GM23248 (cell line): Measurements from ENCODE around the gene LYST. TPM values are rescaled to one million over a fixed set of nuclear protein-coding genes. Genes with fewer than 3 reads are reported as not detected.

ENCODE experiments used
- DNase-seq: peaks from one replicate; pipeline ENCODE4 v3.0.0-alpha.2; 2015
- H2AFZ ChIP-seq: fragments of 200-600 bp; sonication (generic); 2 replicates; pipeline ENCODE4 v1.6.1; 2016; ENCODE audit warnings: antibody characterized with exemption
- H3F3A ChIP-seq: fragments of 200-600 bp; sonication (generic); 2 replicates; pipeline ENCODE4 v1.6.1; 2016; ENCODE audit warnings: mild to moderate bottlenecking, antibody characterized with exemption, mixed run types; ENCODE audit not compliant: insufficient read depth
- H3K27ac ChIP-seq: fragments of 200-600 bp; sonication (generic); 2 replicates; pipeline ENCODE4 v1.5.1; 2016; ENCODE audit warnings: mild to moderate bottlenecking
- H3K27me3 ChIP-seq: fragments of 200-600 bp; sonication (generic); replicated peaks from 2 replicates; pipeline ENCODE4 v1.6.1; 2016; ENCODE audit warnings: mild to moderate bottlenecking; ENCODE audit not compliant: insufficient read depth
- H3K36me3 ChIP-seq: fragments of 200-600 bp; sonication (generic); 2 replicates; pipeline ENCODE4 v1.6.1; 2016; ENCODE audit warnings: low read depth, mild to moderate bottlenecking
- H3K4me1 ChIP-seq: fragments of 200-600 bp; sonication (generic); 2 replicates; pipeline ENCODE4 v1.6.1; 2016; ENCODE audit warnings: mild to moderate bottlenecking; ENCODE audit not compliant: insufficient read depth
- H3K4me2 ChIP-seq: fragments of 200-600 bp; sonication (generic); one replicate; pipeline ENCODE4 v1.6.1; 2016; ENCODE audit warnings: mild to moderate bottlenecking; ENCODE audit not compliant: unreplicated experiment
- H3K4me3 ChIP-seq: fragments of 200-600 bp; sonication (generic); 2 replicates; pipeline ENCODE4 v1.5.1; 2016; ENCODE audit warnings: mild to moderate bottlenecking
- H3K79me2 ChIP-seq: fragments of 200-600 bp; sonication (generic); 2 replicates; pipeline ENCODE4 v1.6.1; 2016; ENCODE audit warnings: mild to moderate bottlenecking; ENCODE audit not compliant: insufficient read depth
- H3K9ac ChIP-seq: fragments of 200-600 bp; sonication (generic); 2 replicates; pipeline ENCODE4 v1.6.1; 2016; ENCODE audit warnings: mild to moderate bottlenecking
- H3K9me2 ChIP-seq: fragments of 200-600 bp; sonication (generic); 2 replicates; pipeline ENCODE4 v1.6.1; 2016; ENCODE audit warnings: mixed run types, mild to moderate bottlenecking, moderate library complexity; ENCODE audit not compliant: insufficient read depth
- H3K9me3 ChIP-seq: fragments of 200-600 bp; sonication (generic); one replicate; pipeline ENCODE4 v1.6.1; 2017; ENCODE audit warnings: low read depth
- H4K20me1 ChIP-seq: fragments of 200-600 bp; sonication (generic); 2 replicates; pipeline ENCODE4 v1.6.0; 2016; ENCODE audit not compliant: insufficient read depth
- EZH2 ChIP-seq: fragments of 200-600 bp; sonication (generic); IDR thresholded peaks from 2 replicates; pipeline ENCODE4 v1.6.1; 2018; ENCODE audit warnings: antibody characterized with exemption, mild to moderate bottlenecking; ENCODE audit not compliant: insufficient read depth, poor library complexity, severe bottlenecking
- EZH2phosphoT487 ChIP-seq: fragments of 200-600 bp; sonication (generic); IDR thresholded peaks from 2 replicates; pipeline ENCODE4 v1.6.1; 2018; ENCODE audit warnings: antibody characterized with exemption, moderate library complexity, mild to moderate bottlenecking, low read depth; ENCODE audit not compliant: insufficient read depth
- WGBS, 2 experiments: methylation state at CpG; one replicate each; pipeline ENCODE4 v1.1.6; 2015 to 2017; ENCODE audit warnings: low lambda C conversion rate in 2 of 2, low coverage in 1 of 2; ENCODE audit errors: missing lambda C conversion rate in 2 of 2; 5-methylcytosine and 5-hydroxymethylcytosine counted together
- in situ Hi-C: fragments of 300-500 bp; cut with MboI; formaldehyde crosslinking; loops from 2 replicates; pipeline ENCODE4 v1.15.0; 2020
- polyA plus RNA-seq: library from polyadenylated mRNA; unstranded; fragments of >200 nt; fragmentation: Nextera tagmentation; extraction: Ambion mirVana; gene quantifications from 2 replicates; pipeline ENCODE4 v1.2.1, GENCODE V29; 2016
- total RNA-seq: library from RNA; depleted of rRNA; stranded (reverse); fragments of >200 nt; shearing (Covaris generic); gene quantifications from 2 replicates; pipeline ENCODE4 v1.2.3, GENCODE V29; 2014

The LYST gene
- total and polyA plus RNA-seq, 2 experiments from 2014 or later, result 5.1 to 9.0 TPM

DNA sequence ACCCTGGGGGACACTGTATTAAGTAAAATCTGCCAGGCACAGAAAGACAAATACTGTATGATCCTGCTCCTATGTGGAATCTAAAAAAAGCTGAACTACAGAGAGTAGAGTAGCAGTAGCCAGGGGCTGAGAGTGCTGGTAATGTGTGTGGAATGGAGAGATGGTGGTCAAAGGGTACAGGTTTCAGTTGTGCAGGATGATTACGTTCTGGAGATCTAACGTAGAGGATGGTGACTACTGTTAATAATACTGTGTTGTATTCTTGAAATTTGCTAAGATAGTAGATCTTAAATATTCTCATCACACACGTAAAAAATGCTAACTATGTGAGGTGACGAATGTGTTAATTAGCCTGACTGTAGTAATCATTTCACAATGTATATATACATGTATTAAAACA, 177.3 kb downstream of the LYST start:
- H3K36me3 ChIP-seq, result peaks cover 5% of the 10 kb centered on the region; the same call in 1 of the 2 replicates
- no peaks in the 10 kb centered on the region for H3F3A ChIP-seq
- no peaks in the 10 kb centered on the region for H3K9me2 ChIP-seq
- in situ Hi-C loops, result no loop called here
- DNase-seq, result no peak
- H3K4me2 ChIP-seq, result no peak overlapping the region
- TF ChIP-seq EZH2phosphoT487, result no peak
- TF ChIP-seq EZH2, result no peak
- no peaks in the 10 kb centered on the region for H3K79me2 ChIP-seq
- H3K9me3 ChIP-seq, result no peaks in the 10 kb centered on the region
- H3K9ac ChIP-seq, result no peak overlapping the region
- no peak overlapping the region for H3K4me3 ChIP-seq
- no peak overlapping the region for H2AFZ ChIP-seq
- no peak overlapping the region for H3K27ac ChIP-seq
- 93 to 96% methylated on average over 4 of the region's 4 CpGs for WGBS, 2 experiments
- H4K20me1 ChIP-seq, result no peaks in the 10 kb centered on the region
- H3K27me3 ChIP-seq, result no peaks in the 10 kb centered on the region
- no peaks in the 10 kb centered on the region for H3K4me1 ChIP-seq

DNA sequence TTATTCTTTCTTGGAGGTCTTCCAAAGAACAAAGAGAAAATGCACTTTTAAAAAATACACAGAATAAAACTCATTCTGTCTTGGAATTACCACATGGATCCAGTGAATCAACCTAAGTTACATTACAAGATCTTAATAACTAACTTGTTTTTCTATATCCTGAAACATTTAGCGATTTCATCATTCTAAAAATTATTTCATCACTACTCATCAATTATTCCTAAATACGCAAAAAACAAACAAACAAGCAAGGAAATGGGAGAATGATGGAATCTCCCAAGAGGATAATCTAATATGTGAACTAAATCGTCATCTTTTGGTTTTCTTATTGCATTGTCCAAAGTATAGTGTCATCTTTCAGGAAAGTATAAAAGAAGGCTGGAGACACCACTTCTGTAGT, 178.6 kb downstream of the LYST start:
- no peaks in the 10 kb centered on the region for H4K20me1 ChIP-seq
- in situ Hi-C loops, result no loop called here
- no peaks in the 10 kb centered on the region for H3F3A ChIP-seq
- DNase-seq, result no peak
- TF ChIP-seq EZH2phosphoT487, result no peak
- no peak for TF ChIP-seq EZH2
- no peaks in the 10 kb centered on the region for H3K79me2 ChIP-seq
- no peaks in the 10 kb centered on the region for H3K9me2 ChIP-seq
- no peak overlapping the region for H3K4me3 ChIP-seq
- WGBS, 2 experiments, result 70 to 78% methylated on average over 3 of the region's 3 CpGs
- no peak overlapping the region for H3K4me2 ChIP-seq
- H3K9ac ChIP-seq, result no peak overlapping the region
- H3K4me1 ChIP-seq, result no peaks in the 10 kb centered on the region
- H3K9me3 ChIP-seq, result no peaks in the 10 kb centered on the region
- no peak overlapping the region for H3K27ac ChIP-seq
- peaks cover 5% of the 10 kb centered on the region; the same call in 1 of the 2 replicates for H3K36me3 ChIP-seq
- H2AFZ ChIP-seq, result no peak overlapping the region
- no peaks in the 10 kb centered on the region for H3K27me3 ChIP-seq

DNA sequence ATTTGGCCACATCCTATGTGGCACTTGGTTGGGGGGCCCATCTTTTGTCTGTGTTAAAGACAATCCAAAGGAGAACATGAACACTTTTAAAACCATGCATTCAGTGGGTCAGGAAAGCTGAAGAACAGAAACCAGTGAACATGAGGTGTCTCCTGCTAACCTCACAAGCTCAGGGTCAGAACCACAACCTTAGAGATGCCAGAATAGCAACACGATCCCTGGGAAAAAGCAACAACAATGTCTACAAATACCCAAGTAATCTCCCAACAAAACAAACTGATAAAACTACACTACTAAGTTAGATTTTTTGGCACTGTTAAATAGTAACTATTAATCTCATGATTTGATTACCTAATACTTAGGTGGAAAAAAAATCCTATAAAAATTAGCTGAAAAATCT, 183.1 kb downstream of the LYST start:
- Histone ChIP-seq H3K27me3 (no peaks in the 10 kb centered on the region), H3K4me1 (no peaks in the 10 kb centered on the region), H3K9me2 (no peaks in the 10 kb centered on the region), H3K9ac (no peak overlapping the region), H4K20me1 (no peaks in the 10 kb centered on the region), H2AFZ (no peak overlapping the region), H3K27ac (no peak overlapping the region), H3K4me2 (no peak overlapping the region), H3K79me2 (no peaks in the 10 kb centered on the region), H3K4me3 (no peak overlapping the region), H3K9me3 (no peaks in the 10 kb centered on the region), H3F3A (no peaks in the 10 kb centered on the region), H3K36me3 (peaks cover 5% of the 10 kb centered on the region; the same call in 1 of the 2 replicates)
- WGBS, 2 experiments, result 92 to 97% methylated on average over 1 of the region's 1 CpG
- DNase-seq, result no peak
- in situ Hi-C loops, result no loop called here
- no peak for TF ChIP-seq EZH2phosphoT487
- no peak for TF ChIP-seq EZH2

DNA sequence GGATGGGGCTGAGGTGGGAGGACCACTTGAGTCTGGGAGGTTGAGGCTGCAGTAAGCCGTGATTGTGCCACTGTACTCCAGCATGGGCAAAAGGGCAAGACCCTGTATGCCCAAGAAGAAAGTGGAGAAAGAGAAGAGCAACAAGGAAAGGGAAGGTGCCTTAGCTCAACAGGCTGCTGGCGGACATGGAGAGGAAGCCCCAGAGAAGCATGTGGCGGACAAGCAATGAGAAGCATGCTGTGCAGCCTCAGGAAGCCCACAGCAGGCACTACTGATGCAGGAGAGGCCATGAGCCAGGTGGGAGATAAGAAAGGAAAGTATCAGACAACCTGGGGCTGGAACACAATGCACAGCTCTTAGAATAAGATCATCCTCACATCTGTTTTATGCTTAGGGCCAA, 184.5 kb downstream of the LYST start:
- Histone ChIP-seq H2AFZ (no peak overlapping the region), H3K36me3 (no peaks in the 10 kb centered on the region), H3K4me3 (no peak overlapping the region), H3K9me2 (no peaks in the 10 kb centered on the region), H3K27me3 (no peaks in the 10 kb centered on the region), H3F3A (no peaks in the 10 kb centered on the region), H4K20me1 (no peaks in the 10 kb centered on the region), H3K9ac (no peak overlapping the region), H3K4me1 (no peaks in the 10 kb centered on the region), H3K27ac (no peak overlapping the region), H3K9me3 (no peaks in the 10 kb centered on the region), H3K79me2 (no peaks in the 10 kb centered on the region), H3K4me2 (no peak overlapping the region)
- no peak for TF ChIP-seq EZH2phosphoT487
- no peak for TF ChIP-seq EZH2
- WGBS, 2 experiments, result 98 to 100% methylated on average over 3 of the region's 3 CpGs
- DNase-seq, result no peak
- in situ Hi-C loops, result no loop called here

DNA sequence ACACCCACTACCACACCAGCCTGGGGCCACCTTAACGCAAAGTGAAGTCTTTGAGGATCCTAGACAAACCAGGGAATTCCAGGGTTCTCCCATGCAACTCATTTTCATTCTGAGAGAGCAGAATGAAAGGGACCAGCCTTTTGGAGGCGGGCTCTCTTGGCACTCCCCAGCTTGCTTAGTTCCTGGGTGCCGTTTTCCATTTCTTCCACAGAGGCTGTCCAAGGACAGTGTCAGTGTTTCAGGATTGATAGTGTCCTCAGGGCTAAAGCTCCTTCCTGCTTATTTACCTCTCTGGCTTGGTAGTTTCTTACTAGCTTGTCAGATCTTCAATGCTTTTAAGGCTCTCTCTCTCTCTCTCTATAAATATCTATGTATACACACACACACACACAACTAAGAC, 187.1 kb downstream of the LYST start:
- TF ChIP-seq EZH2 (no peak), EZH2phosphoT487 (no peak)
- Histone ChIP-seq H3K79me2 (no peaks in the 10 kb centered on the region), H3K27ac (no peak overlapping the region), H3F3A (no peaks in the 10 kb centered on the region), H3K27me3 (no peaks in the 10 kb centered on the region), H3K4me3 (no peak overlapping the region), H3K9ac (no peak overlapping the region), H3K4me1 (no peaks in the 10 kb centered on the region), H4K20me1 (no peaks in the 10 kb centered on the region), H2AFZ (no peak overlapping the region), H3K9me3 (no peaks in the 10 kb centered on the region), H3K4me2 (no peak overlapping the region), H3K36me3 (peaks cover 13% of the 10 kb centered on the region), H3K9me2 (no peaks in the 10 kb centered on the region)
- WGBS, 2 experiments, result 95 to 100% methylated on average over 3 of the region's 3 CpGs
- in situ Hi-C loops, result no loop called here
- no peak for DNase-seq
